Brain microvascular endothelial cell (primary cell): ENCODE measurements around the gene LETMD1.

Experiments
- DNase-seq: peaks from one replicate; pipeline ENCODE4 v3.0.0-alpha.2; 2020
- H3K27ac ChIP-seq: fragments of 250-450 bp; sonication (Bioruptor Pico); 2 replicates; pipeline ENCODE4 v1.5.1; 2020; ENCODE audit warnings: mild to moderate bottlenecking, moderate library complexity
- H3K27me3 ChIP-seq: fragments of 250-450 bp; sonication (Bioruptor Pico); replicated peaks from 2 replicates; pipeline ENCODE4 v1.5.1; 2020; ENCODE audit warnings: mild to moderate bottlenecking
- H3K36me3 ChIP-seq: fragments of 250-450 bp; sonication (Bioruptor Pico); replicated peaks from 2 replicates; pipeline ENCODE4 v1.5.1; 2020; ENCODE audit warnings: mild to moderate bottlenecking
- H3K4me3 ChIP-seq: 2 replicates; pipeline ENCODE4 v1.5.1; 2011; ENCODE audit warnings: low read depth, mild to moderate bottlenecking, control low read depth, low read length, moderate library complexity
- CTCF ChIP-seq: IDR thresholded peaks from 2 replicates; pipeline ENCODE4 v1.5.1; 2011; ENCODE audit warnings: low read depth, mild to moderate bottlenecking, moderate library complexity, low read length, control low read depth, inconsistent platforms; ENCODE audit errors: missing control alignments
- in situ Hi-C: cut with HindIII; loops from 2 replicates; pipeline ENCODE4 v1.10.0; 2017; ENCODE audit warnings: low sequenced_read_pairs, low pct_ligation_motif_present

The LETMD1 gene

DNA sequence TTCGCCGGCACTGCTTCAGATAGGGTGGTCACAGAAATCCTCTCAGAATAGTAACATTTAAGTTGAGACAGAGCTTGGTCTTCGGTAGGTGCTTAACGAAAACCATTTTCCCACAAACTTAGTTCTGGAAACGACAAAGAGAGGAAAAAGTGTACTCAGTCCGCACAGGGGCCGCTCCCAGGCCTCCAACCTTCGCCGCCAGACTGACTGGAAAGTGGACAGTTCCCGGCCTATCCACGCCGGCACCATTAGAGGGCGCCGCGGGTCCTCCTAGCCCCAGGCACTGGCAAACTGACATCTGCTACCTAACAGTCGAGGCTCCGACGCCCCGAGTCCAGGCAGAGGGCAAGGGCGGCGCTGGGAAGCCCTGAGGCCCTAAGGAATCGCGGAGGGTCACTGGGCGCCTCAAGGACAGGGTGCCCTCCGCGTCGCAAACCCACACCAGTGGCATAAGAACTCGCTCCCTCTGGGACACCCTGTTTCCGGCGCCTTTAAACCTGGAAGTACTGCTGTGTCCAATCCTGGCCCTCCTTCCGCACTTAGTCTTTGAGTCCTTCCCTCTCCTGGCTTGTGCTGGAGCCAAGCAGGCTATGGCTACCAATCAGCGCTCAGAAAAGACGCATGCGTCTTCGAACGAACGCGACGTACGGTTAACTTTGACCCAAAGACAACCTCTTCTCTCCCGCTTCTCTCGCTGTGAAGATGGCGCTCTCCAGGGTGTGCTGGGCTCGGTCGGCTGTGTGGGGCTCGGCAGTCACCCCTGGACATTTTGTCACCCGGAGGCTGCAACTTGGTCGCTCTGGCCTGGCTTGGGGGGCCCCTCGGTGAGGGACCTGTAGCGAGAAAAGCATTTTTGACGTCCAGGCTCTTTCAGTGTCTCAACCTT lies at the start of gene LETMD1:
Gene LETMD1 (plus strand): TSS at position 673 of the 886 bp plus-strand sequence. CDS start 30 bp downstream, at position 703.
- Histone ChIP-seq H3K27me3 (no peaks in the 10 kb centered on the region), H3K36me3 (peaks cover 2% of the 10 kb centered on the region), H3K4me3 (peak within 1 kb of the TSS; percentile 91), H3K27ac (peak within 1 kb of the TSS; percentile 57)
- in situ Hi-C loops, result no loop called here
- peak; percentile 98 for DNase-seq
- TF ChIP-seq CTCF, result peak; percentile 96

DNA sequence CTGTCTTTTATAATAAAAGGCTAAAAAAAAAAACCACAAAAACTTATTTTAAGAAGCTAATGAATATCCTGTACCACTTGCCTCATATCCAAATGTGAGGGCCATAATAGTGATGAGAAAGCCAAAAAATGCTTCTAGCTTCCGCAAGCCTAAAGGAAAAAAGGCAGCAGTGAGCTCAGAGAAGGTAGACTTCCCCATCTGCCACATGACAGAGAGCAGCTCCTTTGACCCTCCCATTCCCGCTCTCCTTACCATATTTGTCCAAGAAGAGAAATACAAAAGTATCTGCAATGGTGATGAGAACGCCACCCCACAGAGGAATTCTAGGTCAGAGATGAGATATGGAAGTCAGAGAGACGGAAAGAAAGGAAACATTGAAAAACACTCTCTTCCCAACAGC lies 49.0 kb upstream of the LETMD1 start:
- H3K27ac ChIP-seq, result no peak overlapping the region
- H3K4me3 ChIP-seq, result no peak overlapping the region
- no peak for DNase-seq
- in situ Hi-C loops, result no loop called here
- peaks cover 17% of the 10 kb centered on the region for H3K36me3 ChIP-seq
- no peaks in the 10 kb centered on the region for H3K27me3 ChIP-seq
- TF ChIP-seq CTCF, result no peak

DNA sequence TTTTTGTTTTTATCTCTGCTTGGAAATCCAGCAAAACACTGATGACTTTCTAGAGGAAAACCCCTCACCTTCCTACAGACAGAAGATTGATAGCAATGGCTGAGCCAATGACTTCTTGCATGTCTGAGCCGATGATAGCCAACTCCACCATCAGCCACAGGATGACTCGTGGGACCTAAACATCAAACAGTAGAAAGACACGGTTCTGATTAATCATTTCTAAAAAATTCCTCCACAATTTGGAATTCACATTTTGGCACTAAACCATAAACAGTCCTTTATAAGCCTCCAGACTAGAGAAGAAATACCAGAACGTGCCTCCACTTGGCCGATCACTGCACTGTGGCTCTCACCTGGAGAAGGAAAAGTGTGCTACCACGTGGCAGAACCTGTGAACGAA lies 47.9 kb upstream of the LETMD1 start:
- in situ Hi-C loops, result no loop called here
- H3K4me3 ChIP-seq, result no peak overlapping the region
- H3K36me3 ChIP-seq, result peaks cover 24% of the 10 kb centered on the region
- no peaks in the 10 kb centered on the region for H3K27me3 ChIP-seq
- TF ChIP-seq CTCF, result no peak
- peak; percentile 33 for DNase-seq
- H3K27ac ChIP-seq, result no peak overlapping the region

DNA sequence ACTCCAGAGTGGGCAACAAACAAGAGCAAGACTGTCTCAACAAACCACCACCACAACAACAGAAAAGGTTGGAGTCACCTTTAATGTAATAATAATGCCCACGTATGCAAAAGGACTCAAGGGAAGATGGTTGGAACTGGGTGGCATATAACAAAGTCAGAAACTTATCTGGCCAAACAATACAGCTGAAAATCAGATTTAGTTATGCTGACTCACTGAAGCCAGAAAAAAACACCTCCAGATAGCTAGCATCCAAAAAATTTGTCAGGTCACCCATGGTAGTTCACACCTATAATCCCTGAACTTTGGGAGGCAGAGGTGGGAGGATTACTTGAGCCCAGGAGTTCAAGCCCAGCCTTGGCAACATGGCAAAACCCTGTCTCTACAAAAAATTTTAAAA lies 46.3 kb upstream of the LETMD1 start:
- Histone ChIP-seq H3K27ac (no peak overlapping the region), H3K27me3 (no peaks in the 10 kb centered on the region), H3K36me3 (peaks cover 25% of the 10 kb centered on the region), H3K4me3 (no peak overlapping the region)
- DNase-seq, result no peak
- in situ Hi-C loops, result no loop called here
- no peak for TF ChIP-seq CTCF

- Histone ChIP-seq H3K27me3 (no peaks in the 10 kb centered on the region), H3K36me3 (peaks cover 28% of the 10 kb centered on the region), H3K4me3 (no peak overlapping the region), H3K27ac (no peak overlapping the region)
- TF ChIP-seq CTCF, result no peak
- in situ Hi-C loops, result no loop called here
- DNase-seq, result no peak
Observed at GRCh38 chr12:51004504-51004903, 43.6 kb upstream of the LETMD1 start.
